ENCODE results near the gene TMBIM1. TPM values are rescaled to one million over a fixed set of nuclear protein-coding genes. Genes with fewer than 3 reads are reported as not detected.
A peak's percentile ranks its signal among the peaks of the same experiment; 100 is the strongest.

The TMBIM1 gene
- total RNA-seq, 1 donor from 2014 or later = 109 TPM

- no peak for TF ChIP-seq CTCF (conservative IDR thresholded peaks at IDR 0.05; ENCODE audit: low read depth, low read length)
- no peak overlapping the region for H3K4me3 ChIP-seq (ENCODE audit: low read depth, low read length)
- no peak for DNase-seq (ENCODE audit: low read depth)
Observed at GRCh38 chr2:218298314-218298875, 6.1 kb upstream of the TMBIM1 start.

- H3K4me3 ChIP-seq (ENCODE audit: low read depth, low read length) = no peak overlapping the region
- no peak for DNase-seq (ENCODE audit: low read depth)
- TF ChIP-seq CTCF (conservative IDR thresholded peaks at IDR 0.05; ENCODE audit: low read depth, low read length) = peak; percentile 7
Observed at GRCh38 chr2:218296847-218297246, 4.5 kb upstream of the TMBIM1 start.

- no peak for TF ChIP-seq CTCF (conservative IDR thresholded peaks at IDR 0.05; ENCODE audit: low read depth, low read length)
- DNase-seq (ENCODE audit: low read depth) = no peak
- H3K4me3 ChIP-seq (ENCODE audit: low read depth, low read length) = no peak overlapping the region
Observed at GRCh38 chr2:218296200-218296599, 3.9 kb upstream of the TMBIM1 start.

- no peak for DNase-seq (ENCODE audit: low read depth)
- no peak overlapping the region for H3K4me3 ChIP-seq (ENCODE audit: low read depth, low read length)
- no peak for TF ChIP-seq CTCF (conservative IDR thresholded peaks at IDR 0.05; ENCODE audit: low read depth, low read length)
Observed at GRCh38 chr2:218295029-218295428, 2.7 kb upstream of the TMBIM1 start.

- no peak for TF ChIP-seq CTCF (conservative IDR thresholded peaks at IDR 0.05; ENCODE audit: low read depth, low read length)
- DNase-seq (ENCODE audit: low read depth) = no peak
- H3K4me3 ChIP-seq (ENCODE audit: low read depth, low read length) = no peak overlapping the region
Observed at GRCh38 chr2:218294430-218295022, 2.2 kb upstream of the TMBIM1 start.

GRCh38 chr2:218293715-218294429 lies 1.6 kb upstream of the TMBIM1 start:
- no peak for TF ChIP-seq CTCF (conservative IDR thresholded peaks at IDR 0.05; ENCODE audit: low read depth, low read length)
- no peak overlapping the region for H3K4me3 ChIP-seq (ENCODE audit: low read depth, low read length)
- no peak for DNase-seq (ENCODE audit: low read depth)

All from epithelial cell of proximal tubule (primary cell).